ENCODE results near the gene WDFY4. TPM values are rescaled to one million over a fixed set of nuclear protein-coding genes. Genes with fewer than 3 reads are reported as not detected.

The WDFY4 gene
- total and polyA plus RNA-seq, 8 donors, result 2.8 to 23.6 (median 4.8) TPM

DNA sequence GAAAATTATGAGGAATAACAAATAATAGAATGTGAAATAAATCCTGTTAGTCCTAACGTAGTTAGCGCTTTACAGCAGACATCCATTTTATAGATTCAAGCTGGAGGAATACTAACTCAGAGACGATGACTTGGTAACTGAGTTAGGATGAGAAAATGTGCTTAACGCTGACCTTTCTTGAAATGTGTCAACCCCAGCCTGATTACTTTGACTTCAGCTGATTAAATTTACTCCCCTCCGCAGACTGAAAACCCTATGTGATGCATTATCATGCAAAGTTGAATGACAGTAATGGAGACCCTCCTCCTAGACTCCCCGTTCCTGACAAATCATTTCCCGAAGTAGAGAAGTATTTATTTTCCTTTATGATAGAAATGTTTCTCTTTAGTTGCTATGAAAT lies 54.5 kb downstream of the WDFY4 start:
- ATAC-seq, result no peak
- intact Hi-C loops (cut with DNase I), result no loop called here
- peaks cover 0 to 45% of the 10 kb centered on the region in 2 donors for H3K36me3 ChIP-seq
- H3K4me1 ChIP-seq, result no peaks in the 10 kb centered on the region
- no peak overlapping the region for H3K27ac ChIP-seq
- DNase-seq, result no peak
- no peaks in the 10 kb centered on the region for H3K27me3 ChIP-seq
- H3K4me3 ChIP-seq, result no peak overlapping the region
- H3K9me3 ChIP-seq, result no peaks in the 10 kb centered on the region
- TF ChIP-seq, protein P1, sequence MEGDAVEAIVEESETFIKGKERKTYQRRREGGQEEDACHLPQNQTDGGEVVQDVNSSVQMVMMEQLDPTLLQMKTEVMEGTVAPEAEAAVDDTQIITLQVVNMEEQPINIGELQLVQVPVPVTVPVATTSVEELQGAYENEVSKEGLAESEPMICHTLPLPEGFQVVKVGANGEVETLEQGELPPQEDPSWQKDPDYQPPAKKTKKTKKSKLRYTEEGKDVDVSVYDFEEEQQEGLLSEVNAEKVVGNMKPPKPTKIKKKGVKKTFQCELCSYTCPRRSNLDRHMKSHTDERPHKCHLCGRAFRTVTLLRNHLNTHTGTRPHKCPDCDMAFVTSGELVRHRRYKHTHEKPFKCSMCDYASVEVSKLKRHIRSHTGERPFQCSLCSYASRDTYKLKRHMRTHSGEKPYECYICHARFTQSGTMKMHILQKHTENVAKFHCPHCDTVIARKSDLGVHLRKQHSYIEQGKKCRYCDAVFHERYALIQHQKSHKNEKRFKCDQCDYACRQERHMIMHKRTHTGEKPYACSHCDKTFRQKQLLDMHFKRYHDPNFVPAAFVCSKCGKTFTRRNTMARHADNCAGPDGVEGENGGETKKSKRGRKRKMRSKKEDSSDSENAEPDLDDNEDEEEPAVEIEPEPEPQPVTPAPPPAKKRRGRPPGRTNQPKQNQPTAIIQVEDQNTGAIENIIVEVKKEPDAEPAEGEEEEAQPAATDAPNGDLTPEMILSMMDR (IDR thresholded peaks at IDR 0.05), result no peak

DNA sequence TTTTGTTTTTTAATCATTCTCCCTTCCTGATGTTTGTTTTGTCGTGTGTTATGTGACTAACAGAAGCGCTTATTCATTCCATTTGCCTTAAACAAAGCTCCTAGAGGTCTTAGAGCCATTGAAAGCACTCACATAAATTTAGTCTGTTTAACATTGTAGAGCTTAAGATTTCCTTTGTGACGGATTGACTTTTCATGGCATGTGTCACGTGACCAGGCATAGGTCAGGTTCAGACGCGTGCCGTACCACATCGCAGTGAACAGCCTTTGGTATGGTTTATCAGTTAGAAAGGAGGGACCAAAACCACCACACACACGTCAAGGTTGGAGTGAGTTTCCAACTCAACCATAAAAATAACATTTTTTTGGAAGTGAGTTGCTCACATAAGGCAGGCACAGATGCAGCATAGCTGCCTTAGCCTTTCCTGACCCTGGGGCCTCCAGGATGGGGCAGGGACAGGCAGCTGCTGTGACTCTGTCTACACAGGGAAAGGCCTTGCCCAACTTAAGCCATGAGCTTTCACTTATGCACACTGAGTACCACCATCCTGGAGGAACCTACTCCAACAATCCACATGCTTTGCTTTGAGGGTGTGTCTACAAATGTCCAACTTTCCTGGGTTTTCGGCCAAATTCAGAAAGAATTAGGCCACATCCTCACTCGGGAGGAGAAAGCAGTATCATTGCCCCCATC lies 55.5 kb downstream of the WDFY4 start:
- Histone ChIP-seq H3K27ac (no peak overlapping the region), H3K4me1 (no peaks in the 10 kb centered on the region), H3K27me3 (no peaks in the 10 kb centered on the region), H3K4me3 (no peak overlapping the region), H3K36me3 (peaks cover 0 to 36% of the 10 kb centered on the region in 2 donors), H3K9me3 (no peaks in the 10 kb centered on the region)
- intact Hi-C loops (cut with DNase I), result no loop called here
- DNase-seq, result no peak
- no peak for ATAC-seq
- TF ChIP-seq, protein P1 (IDR thresholded peaks at IDR 0.05), result no peak

DNA sequence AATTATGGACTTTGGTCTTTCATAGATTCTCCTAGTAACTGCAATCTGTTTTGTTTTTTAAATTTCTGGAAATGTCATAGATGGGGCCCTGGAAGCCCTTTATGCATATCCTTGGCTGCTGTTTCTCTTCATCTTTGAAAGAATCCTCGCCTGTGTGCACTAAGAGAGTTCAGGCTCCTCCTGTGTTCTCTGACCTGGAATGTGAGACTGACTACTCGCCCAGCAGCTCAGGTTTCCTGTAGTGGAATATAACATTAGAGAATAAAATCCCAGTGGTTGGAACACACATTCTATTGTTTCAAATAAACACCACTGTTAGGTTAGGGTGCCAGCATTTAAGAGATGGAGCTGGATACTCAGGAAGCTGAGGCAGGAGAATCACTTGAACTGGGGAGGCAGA lies 56.3 kb downstream of the WDFY4 start:
- no peak overlapping the region for H3K27ac ChIP-seq
- intact Hi-C loops (cut with DNase I), result no loop called here
- H3K27me3 ChIP-seq, result no peaks in the 10 kb centered on the region
- peaks cover 0 to 37% of the 10 kb centered on the region in 2 donors for H3K36me3 ChIP-seq
- H3K4me3 ChIP-seq, result no peak overlapping the region
- no peaks in the 10 kb centered on the region for H3K4me1 ChIP-seq
- ATAC-seq (no peak), DNase-seq (no peak)
- no peaks in the 10 kb centered on the region for H3K9me3 ChIP-seq
- TF ChIP-seq, protein P1 (IDR thresholded peaks at IDR 0.05), result no peak

DNA sequence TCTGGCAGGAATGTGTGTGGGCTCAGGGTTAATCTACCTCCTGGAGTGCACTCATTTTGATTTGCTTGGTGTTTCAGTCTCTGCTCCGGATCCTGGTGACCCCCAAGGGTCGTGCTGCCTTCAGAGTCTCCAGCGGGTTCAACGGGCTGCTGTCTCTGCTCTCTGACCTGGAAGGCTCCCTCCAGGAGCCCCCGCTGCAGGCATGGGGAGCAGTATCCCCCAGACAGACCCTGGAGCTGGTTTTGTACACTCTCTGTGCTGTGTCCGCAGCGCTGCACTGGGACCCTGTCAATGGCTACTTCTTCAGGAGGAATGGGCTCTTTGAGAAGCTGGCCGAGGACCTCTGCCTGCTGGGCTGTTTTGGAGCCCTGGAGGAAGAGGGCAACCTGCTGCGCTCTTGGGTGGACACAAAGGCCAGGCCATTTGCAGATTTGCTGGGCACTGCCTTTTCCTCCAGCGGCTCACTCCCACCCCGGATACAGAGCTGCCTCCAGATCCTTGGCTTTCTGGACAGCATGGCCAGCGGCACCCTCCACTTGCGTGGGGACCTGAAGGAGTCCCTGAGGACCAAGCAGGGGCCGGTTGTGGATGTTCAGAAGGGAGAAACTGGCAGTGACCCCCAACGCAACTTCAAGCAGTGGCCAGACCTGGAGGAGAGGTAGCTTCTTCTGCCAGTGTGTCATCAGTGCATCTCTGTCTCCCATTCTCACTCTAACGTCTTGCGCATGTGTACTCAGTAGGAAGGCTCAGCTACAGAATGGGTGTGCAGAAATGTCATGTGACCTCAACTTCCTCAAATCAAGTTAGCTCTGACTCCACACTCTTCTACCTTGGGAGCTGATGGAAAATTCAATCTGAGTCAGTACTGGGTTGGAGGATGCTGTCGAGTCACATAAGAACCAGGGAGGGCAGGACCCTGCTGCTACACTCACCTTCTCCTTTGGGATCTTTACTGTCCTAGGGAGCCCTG lies 58.5 kb downstream of the WDFY4 start:
- Histone ChIP-seq H3K27me3 (no peaks in the 10 kb centered on the region), H3K4me1 (no peaks in the 10 kb centered on the region), H3K36me3 (peaks cover 0 to 25% of the 10 kb centered on the region in 2 donors), H3K9me3 (peaks cover 0 to 6% of the 10 kb centered on the region in 2 donors), H3K27ac (no peak overlapping the region), H3K4me3 (no peak overlapping the region)
- DNase-seq (no peak), ATAC-seq (peak; percentile 38)
- intact Hi-C loops (cut with DNase I), result no loop called here
- TF ChIP-seq, protein P1 (IDR thresholded peaks at IDR 0.05), result no peak

GRCh38 chr10:48744587-48744986 lies 59.9 kb downstream of the WDFY4 start:
- H3K4me3 ChIP-seq, result no peak overlapping the region
- TF ChIP-seq, protein P1 (IDR thresholded peaks at IDR 0.05), result no peak
- H3K27me3 ChIP-seq, result no peaks in the 10 kb centered on the region
- H3K27ac ChIP-seq, result no peak overlapping the region
- peaks cover 0 to 18% of the 10 kb centered on the region in 2 donors for H3K36me3 ChIP-seq
- no peak for DNase-seq
- no peaks in the 10 kb centered on the region for H3K4me1 ChIP-seq
- H3K9me3 ChIP-seq, result peaks cover 0 to 6% of the 10 kb centered on the region in 2 donors
- intact Hi-C loops (cut with DNase I), result no loop called here
- ATAC-seq, result no peak

All from left lung (tissue), 10 donors.